B cell (primary cell): Measurements from ENCODE around the gene NRG2. TPM values are rescaled to one million over a fixed set of nuclear protein-coding genes. Genes with fewer than 3 reads are reported as not detected.

Experiments
- ATAC-seq: fragments of 200-7000 bp; cut with Tn5 transposase; one replicate; pipeline ENCODE4 v1.10.0; 2021; ENCODE audit warnings: low read depth, mild to moderate bottlenecking, moderate number of reproducible peaks, moderate library complexity
- CTCF ChIA-PET: fragments of 350-600 bp; sonication (Branson Sonifier 250); formaldehyde crosslinking; loops from one replicate; lab custom pipeline; 2021; ENCODE audit warnings: antibody characterized with exemption, inconsistent platforms; lab: Charles Lee
- POLR2A ChIA-PET: fragments of 350-600 bp; sonication (Branson Sonifier 250); formaldehyde crosslinking; loops from one replicate; lab custom pipeline; 2021; ENCODE audit warnings: antibody characterized with exemption; lab: Charles Lee
- DNase-seq: peaks from one replicate; pipeline ENCODE4 v3.0.0; 2013
- H2AFZ ChIP-seq: 2 replicates; pipeline ENCODE4 v1.6.1; 2012; ENCODE audit warnings: mild to moderate bottlenecking, low read depth, low read length; ENCODE audit not compliant: insufficient read depth, poor library complexity, severe bottlenecking
- H3K27ac ChIP-seq, 2 donors: 1 replicate in 1 of 2; 2 replicates in 1 of 2; pipeline ENCODE4 v1.5.1; 2012 to 2013; ENCODE audit warnings: low read length in 2 of 2, mild to moderate bottlenecking in 2 of 2, moderate library complexity in 1 of 2
- H3K27me3 ChIP-seq, 4 experiments: fragments of 200-600 bp in 1 of 4; sonication (generic) in 1 of 4; replicated peaks in 1 of 4; 1 replicate in 2 of 4; 2 replicates in 2 of 4; pipeline versions ENCODE4 v1.6.1 to v1.7.0; 2013 to 2016; ENCODE audit warnings: low read length in 3 of 4, mild to moderate bottlenecking in 2 of 4, mixed read lengths in 1 of 4, moderate library complexity in 1 of 4; ENCODE audit not compliant: insufficient read depth in 4 of 4, control insufficient read depth in 3 of 4; ENCODE audit errors: control extremely low read depth in 1 of 4
- H3K36me3 ChIP-seq, 2 experiments: replicated peaks in 1 of 2; 1 replicate in 1 of 2; 2 replicates in 1 of 2; pipeline versions ENCODE4 v1.6.1 to v1.7.1; 2013; ENCODE audit warnings: low read length in 1 of 2; ENCODE audit not compliant: insufficient read depth in 2 of 2, control insufficient read depth in 1 of 2; ENCODE audit errors: control extremely low read depth in 1 of 2, extremely low read depth in 1 of 2
- H3K4me1 ChIP-seq, 2 donors: fragments of 200-600 bp in 1 of 2; sonication (generic) in 1 of 2; 1 replicate in 1 of 2; 2 replicates in 1 of 2; pipeline versions ENCODE4 v1.5.1 to v1.6.1; 2013 to 2017; ENCODE audit warnings: low read length in 2 of 2; ENCODE audit not compliant: control insufficient read depth in 2 of 2, insufficient read depth in 2 of 2
- H3K4me2 ChIP-seq: replicated peaks from 2 replicates; pipeline ENCODE3; 2012; ENCODE audit warnings: mild to moderate bottlenecking, low read depth, low read length; ENCODE audit not compliant: poor library complexity, severe bottlenecking
- H3K4me3 ChIP-seq, 5 experiments: fragments of 200-600 bp in 1 of 5; sonication (generic) in 1 of 5; 1 replicate in 3 of 5; 2 replicates in 2 of 5; pipeline versions ENCODE4 v1.5.1 to v1.7.0; 2011 to 2016; ENCODE audit warnings: low read length in 4 of 5, mild to moderate bottlenecking in 4 of 5, low read depth in 2 of 5, control low read depth in 1 of 5, moderate library complexity in 1 of 5; ENCODE audit not compliant: insufficient read depth in 1 of 5; ENCODE audit errors: control extremely low read depth in 1 of 5, extremely low read depth in 1 of 5
- H3K79me2 ChIP-seq: fragments of 200-600 bp; sonication (generic); one replicate; pipeline ENCODE4 v1.6.0; 2016; ENCODE audit warnings: low read length; ENCODE audit not compliant: control insufficient read depth, insufficient read depth
- H3K9ac ChIP-seq: fragments of 200-600 bp; sonication (generic); 2 replicates; pipeline ENCODE4 v1.6.1; 2017; ENCODE audit warnings: mild to moderate bottlenecking, low read length, moderate library complexity
- H3K9me3 ChIP-seq, 3 donors: one replicate each; pipeline versions ENCODE4 v1.6.1 to v1.7.1; 2013; ENCODE audit warnings: low read length in 2 of 3; ENCODE audit not compliant: control insufficient read depth in 2 of 3, insufficient read depth in 1 of 3; ENCODE audit errors: control extremely low read depth in 1 of 3
- H4K20me1 ChIP-seq: 2 replicates; pipeline ENCODE4 v1.6.0; 2012; ENCODE audit warnings: mild to moderate bottlenecking, low read length; ENCODE audit not compliant: insufficient read depth, control insufficient read depth, poor library complexity, severe bottlenecking
- H3K27ac Mint-ChIP-seq: one replicate; pipeline ENCODE4 v1.8.0; 2021; ENCODE audit warnings: mixed read lengths
- H3K27me3 Mint-ChIP-seq: one replicate; pipeline ENCODE4 v1.8.0; 2021; ENCODE audit warnings: mixed read lengths
- H3K4me1 Mint-ChIP-seq: one replicate; pipeline ENCODE4 v1.8.0; 2021; ENCODE audit warnings: mixed read lengths
- H3K4me3 Mint-ChIP-seq: one replicate; pipeline ENCODE4 v1.8.0; 2021; ENCODE audit warnings: mixed read lengths
- H3K9me3 Mint-ChIP-seq: one replicate; pipeline ENCODE4 v1.8.0; 2022; ENCODE audit warnings: mixed read lengths; ENCODE audit not compliant: insufficient read depth
- CTCF ChIP-seq: fragments of 200-600 bp; IDR thresholded peaks from one replicate; pipeline ENCODE4 v1.8.0; 2022; ENCODE audit warnings: antibody characterized with exemption, mild to moderate bottlenecking
- EZH2 ChIP-seq: IDR thresholded peaks from 2 replicates; pipeline ENCODE4 v1.6.1; 2012; ENCODE audit warnings: borderline replicate concordance, low read depth, mild to moderate bottlenecking, moderate library complexity, low read length; ENCODE audit not compliant: insufficient read depth, poor library complexity, severe bottlenecking
- WGBS: methylation state at CpG from one replicate; pipeline ENCODE4 v1.1.5; 2013; ENCODE audit warnings: missing lambda C conversion rate; ENCODE audit not compliant: insufficient coverage; 5-methylcytosine and 5-hydroxymethylcytosine counted together
- intact Hi-C: fragments of 100-400 bp; cut with micrococcal nuclease; formaldehyde crosslinking; loops from one replicate; pipeline ENCODE4 v1.10.0; 2022
- polyA plus RNA-seq: library from polyadenylated mRNA; depleted of rRNA; stranded (reverse); fragments of >200 nt; gene quantifications from 2 replicates; pipeline ENCODE4 v1.2.3, GENCODE V29; 2012
- total RNA-seq, 2 donors: library from RNA; stranded (reverse); fragments of 120-200 nt in 1 of 2; gene quantifications; 1 replicate in 1 of 2; 2 replicates in 1 of 2; pipeline versions ENCODE4 v1.2.3 to v1.2.4, GENCODE V29; 2013 to 2022

Gene NRG2
- total and polyA plus RNA-seq, 2 donors (not counting 1 experiment from before 2014, with no cell fraction given): 0.13 to 0.15 TPM

GRCh38 chr5:139998837-139999236, 44.3 kb downstream of the NRG2 start:
- peaks cover 0 to 29% (median 14%) of the 10 kb centered on the region in 4 experiments for H3K27me3 ChIP-seq
- ATAC-seq: no peak
- no peaks in the 10 kb centered on the region for H3K79me2 ChIP-seq
- peaks cover 51% of the 10 kb centered on the region for H3K27me3 Mint-ChIP-seq
- H3K36me3 ChIP-seq: no peaks in the 10 kb centered on the region
- no peak overlapping the region for H3K4me3 Mint-ChIP-seq
- H2AFZ ChIP-seq: no peak overlapping the region
- no peaks in the 10 kb centered on the region for H3K9me3 ChIP-seq
- 32% methylated on average over 3 of the region's 3 CpGs for WGBS
- intact Hi-C loops: no loop called here
- H3K9ac ChIP-seq: no peak overlapping the region
- H3K4me2 ChIP-seq: no peak overlapping the region
- H3K4me1 Mint-ChIP-seq: no peaks in the 10 kb centered on the region
- no peak overlapping the region for H3K27ac Mint-ChIP-seq
- TF ChIP-seq EZH2 (no peak), CTCF (no peak)
- H3K4me1 ChIP-seq: peaks cover 0 to 4% of the 10 kb centered on the region in 2 donors
- no peaks in the 10 kb centered on the region for H3K9me3 Mint-ChIP-seq
- no peak for DNase-seq
- no peak overlapping the region for H3K27ac ChIP-seq
- ChIA-PET CTCF (no interaction called here), POLR2A (no interaction called here)
- no peaks in the 10 kb centered on the region for H4K20me1 ChIP-seq
- no peak overlapping the region for H3K4me3 ChIP-seq

- H3K27me3 Mint-ChIP-seq: peaks cover 52% of the 10 kb centered on the region
- POLR2A ChIA-PET: no interaction called here
- H2AFZ ChIP-seq: no peak overlapping the region
These were observed 45.8 kb downstream of the NRG2 start for GRCh38 chr5:139997276-139997675.

More at GRCh38 chr5:139997276-139997675, 45.8 kb downstream of the NRG2 start:
- Histone ChIP-seq H4K20me1 (no peaks in the 10 kb centered on the region), H3K4me1 (peaks cover 0 to 4% of the 10 kb centered on the region in 2 donors), H3K9ac (no peak overlapping the region), H3K79me2 (no peaks in the 10 kb centered on the region), H3K4me3 (no peak overlapping the region), H3K36me3 (no peaks in the 10 kb centered on the region), H3K9me3 (no peaks in the 10 kb centered on the region), H3K27ac (no peak overlapping the region), H3K4me2 (no peak overlapping the region), H3K27me3 (peaks cover 0 to 29% (median 15%) of the 10 kb centered on the region in 4 experiments)
- no peak for TF ChIP-seq CTCF
- TF ChIP-seq EZH2: no peak
- DNase-seq: no peak
- Mint-ChIP-seq H3K4me1 (no peaks in the 10 kb centered on the region), H3K9me3 (no peaks in the 10 kb centered on the region), H3K4me3 (no peak overlapping the region), H3K27ac (no peak overlapping the region)
- intact Hi-C loops: no loop called here
- WGBS: no CpG with 5 or more reads among the region's 1 CpG
- CTCF ChIA-PET: interaction anchor here (0.5 kb wide), 1 partner anchor 147 kb away, joined by 3 read pairs; no protein-coding TSS in a partner anchor
- no peak for ATAC-seq
